ENCODE results near the gene KATNBL1.

The KATNBL1 gene

GRCh38 chr15:34114215-34114614, 95.7 kb downstream of the KATNBL1 start:
- Histone ChIP-seq H2AFZ (ENCODE audit: low read length) (no peak overlapping the region), H3K4me1 (ENCODE audit: control insufficient read depth in 2 of 2, insufficient read depth in 1 of 2, low read depth in 1 of 2, low read length in 2 of 2) (no peaks in the 10 kb centered on the region), H3K36me3 (replicated peaks in 1 of 2; ENCODE audit: control insufficient read depth in 2 of 2, insufficient read depth in 2 of 2, low read length in 2 of 2) (no peaks in the 10 kb centered on the region), H2BK15ac (ENCODE audit: low read length) (no peak overlapping the region), H3K18ac (ENCODE audit: low read length) (no peak overlapping the region), H3K4me3 (ENCODE audit: low read length in 2 of 2) (no peak overlapping the region), H2BK12ac (ENCODE audit: low read length) (no peak overlapping the region), H3K79me1 (ENCODE audit: low read depth, low read length) (no peaks in the 10 kb centered on the region), H4K8ac (ENCODE audit: low read depth, low read length) (no peak overlapping the region), H3K14ac (ENCODE audit: low read length) (no peak overlapping the region), H3K4ac (ENCODE audit: low read length) (no peak overlapping the region), H2BK120ac (ENCODE audit: low read depth, low read length) (no peak overlapping the region), H2AK5ac (ENCODE audit: low read depth, low read length) (no peak overlapping the region), H3K27me3 (ENCODE audit: control insufficient read depth in 3 of 3, insufficient read depth in 3 of 3, low read depth in 1 of 3, low read length in 3 of 3) (no peaks in the 10 kb centered on the region), H3K23ac (ENCODE audit: low read depth, low read length, poor library complexity) (no peak overlapping the region), H3K9me3 (replicated peaks in 1 of 2; ENCODE audit: control insufficient read depth in 2 of 2, insufficient read depth in 1 of 2, low read depth in 1 of 2, low read length in 2 of 2) (no peaks in the 10 kb centered on the region), H3K4me2 (ENCODE audit: insufficient read depth, low read length, poor library complexity, severe bottlenecking) (no peak overlapping the region), H2BK5ac (ENCODE audit: low read length) (no peak overlapping the region), H3K27ac (replicated peaks; ENCODE audit: low read length) (no peak overlapping the region), H3K9ac (ENCODE audit: low read depth, low read length, poor library complexity) (no peak overlapping the region), H4K91ac (ENCODE audit: low read depth, low read length, poor library complexity) (no peak overlapping the region)
- no peak for DNase-seq (ENCODE audit: low spot score)
- WGBS, 2 donors (ENCODE audit: extremely low coverage in 2 of 2, insufficient read length in 2 of 2, insufficient replicate concordance in 1 of 2) = no CpG with 5 or more reads among the region's 2 CpGs

- Histone ChIP-seq H2BK12ac (ENCODE audit: low read length) (no peak overlapping the region), H3K4me2 (ENCODE audit: insufficient read depth, low read length, poor library complexity, severe bottlenecking) (no peak overlapping the region), H3K23ac (ENCODE audit: low read depth, low read length, poor library complexity) (no peak overlapping the region), H3K27me3 (ENCODE audit: control insufficient read depth in 3 of 3, insufficient read depth in 3 of 3, low read depth in 1 of 3, low read length in 3 of 3) (no peaks in the 10 kb centered on the region), H3K14ac (ENCODE audit: low read length) (no peak overlapping the region), H4K91ac (ENCODE audit: low read depth, low read length, poor library complexity) (no peak overlapping the region), H3K27ac (replicated peaks; ENCODE audit: low read length) (no peak overlapping the region), H2AK5ac (ENCODE audit: low read depth, low read length) (no peak overlapping the region), H2BK15ac (ENCODE audit: low read length) (no peak overlapping the region), H3K79me1 (ENCODE audit: low read depth, low read length) (no peaks in the 10 kb centered on the region), H3K18ac (ENCODE audit: low read length) (no peak overlapping the region), H3K9ac (ENCODE audit: low read depth, low read length, poor library complexity) (no peak overlapping the region), H3K36me3 (replicated peaks in 1 of 2; ENCODE audit: control insufficient read depth in 2 of 2, insufficient read depth in 2 of 2, low read length in 2 of 2) (no peaks in the 10 kb centered on the region), H3K4me3 (ENCODE audit: low read length in 2 of 2) (no peak overlapping the region), H2BK120ac (ENCODE audit: low read depth, low read length) (no peak overlapping the region), H3K4ac (ENCODE audit: low read length) (no peak overlapping the region), H2BK5ac (ENCODE audit: low read length) (no peak overlapping the region), H2AFZ (ENCODE audit: low read length) (peak overlapping the region; percentile 40), H4K8ac (ENCODE audit: low read depth, low read length) (no peak overlapping the region), H3K9me3 (replicated peaks in 1 of 2; ENCODE audit: control insufficient read depth in 2 of 2, insufficient read depth in 1 of 2, low read depth in 1 of 2, low read length in 2 of 2) (no peaks in the 10 kb centered on the region), H3K4me1 (ENCODE audit: control insufficient read depth in 2 of 2, insufficient read depth in 1 of 2, low read depth in 1 of 2, low read length in 2 of 2) (no peaks in the 10 kb centered on the region)
- DNase-seq (ENCODE audit: low spot score) = no peak
- WGBS, 2 donors (ENCODE audit: extremely low coverage in 2 of 2, insufficient read length in 2 of 2, insufficient replicate concordance in 1 of 2) = no CpG with 5 or more reads among the region's 6 CpGs
Measured at GRCh38 chr15:34111488-34111887, 98.4 kb downstream of the KATNBL1 start.

- Histone ChIP-seq H3K18ac (ENCODE audit: low read length) (no peak overlapping the region), H3K9ac (ENCODE audit: low read depth, low read length, poor library complexity) (no peak overlapping the region), H3K23ac (ENCODE audit: low read depth, low read length, poor library complexity) (no peak overlapping the region), H3K4me3 (ENCODE audit: low read length in 2 of 2) (no peak overlapping the region), H3K79me1 (ENCODE audit: low read depth, low read length) (no peaks in the 10 kb centered on the region), H3K36me3 (replicated peaks in 1 of 2; ENCODE audit: control insufficient read depth in 2 of 2, insufficient read depth in 2 of 2, low read length in 2 of 2) (no peaks in the 10 kb centered on the region), H2BK120ac (ENCODE audit: low read depth, low read length) (no peak overlapping the region), H3K27me3 (ENCODE audit: control insufficient read depth in 3 of 3, insufficient read depth in 3 of 3, low read depth in 1 of 3, low read length in 3 of 3) (no peaks in the 10 kb centered on the region), H3K4me1 (ENCODE audit: control insufficient read depth in 2 of 2, insufficient read depth in 1 of 2, low read depth in 1 of 2, low read length in 2 of 2) (no peaks in the 10 kb centered on the region), H2AFZ (ENCODE audit: low read length) (peak overlapping the region; percentile 77), H2BK12ac (ENCODE audit: low read length) (no peak overlapping the region), H3K4ac (ENCODE audit: low read length) (no peak overlapping the region), H3K9me3 (replicated peaks in 1 of 2; ENCODE audit: control insufficient read depth in 2 of 2, insufficient read depth in 1 of 2, low read depth in 1 of 2, low read length in 2 of 2) (no peaks in the 10 kb centered on the region), H3K4me2 (ENCODE audit: insufficient read depth, low read length, poor library complexity, severe bottlenecking) (no peak overlapping the region), H3K27ac (replicated peaks; ENCODE audit: low read length) (no peak overlapping the region), H4K91ac (ENCODE audit: low read depth, low read length, poor library complexity) (no peak overlapping the region), H2BK15ac (ENCODE audit: low read length) (no peak overlapping the region), H2BK5ac (ENCODE audit: low read length) (no peak overlapping the region), H4K8ac (ENCODE audit: low read depth, low read length) (no peak overlapping the region), H3K14ac (ENCODE audit: low read length) (no peak overlapping the region), H2AK5ac (ENCODE audit: low read depth, low read length) (no peak overlapping the region)
- WGBS, 2 donors (ENCODE audit: extremely low coverage in 2 of 2, insufficient read length in 2 of 2, insufficient replicate concordance in 1 of 2) = no CpG with 5 or more reads among the region's 5 CpGs
- DNase-seq (ENCODE audit: low spot score) = no peak
Measured at GRCh38 chr15:34109797-34110663, 99.9 kb downstream of the KATNBL1 start.

- Histone ChIP-seq H4K91ac (ENCODE audit: low read depth, low read length, poor library complexity) (no peak overlapping the region), H3K79me1 (ENCODE audit: low read depth, low read length) (no peaks in the 10 kb centered on the region), H3K9me3 (replicated peaks in 1 of 2; ENCODE audit: control insufficient read depth in 2 of 2, insufficient read depth in 1 of 2, low read depth in 1 of 2, low read length in 2 of 2) (no peaks in the 10 kb centered on the region), H3K23ac (ENCODE audit: low read depth, low read length, poor library complexity) (no peak overlapping the region), H2BK5ac (ENCODE audit: low read length) (no peak overlapping the region), H3K4me3 (ENCODE audit: low read length in 2 of 2) (no peak overlapping the region), H3K4ac (ENCODE audit: low read length) (no peak overlapping the region), H3K14ac (ENCODE audit: low read length) (no peak overlapping the region), H3K9ac (ENCODE audit: low read depth, low read length, poor library complexity) (no peak overlapping the region), H2BK15ac (ENCODE audit: low read length) (no peak overlapping the region), H4K8ac (ENCODE audit: low read depth, low read length) (no peak overlapping the region), H3K18ac (ENCODE audit: low read length) (no peak overlapping the region), H3K4me2 (ENCODE audit: insufficient read depth, low read length, poor library complexity, severe bottlenecking) (no peak overlapping the region), H2BK12ac (ENCODE audit: low read length) (no peak overlapping the region), H3K36me3 (replicated peaks in 1 of 2; ENCODE audit: control insufficient read depth in 2 of 2, insufficient read depth in 2 of 2, low read length in 2 of 2) (no peaks in the 10 kb centered on the region), H2AK5ac (ENCODE audit: low read depth, low read length) (no peak overlapping the region), H3K27ac (replicated peaks; ENCODE audit: low read length) (no peak overlapping the region), H2AFZ (ENCODE audit: low read length) (no peak overlapping the region), H2BK120ac (ENCODE audit: low read depth, low read length) (no peak overlapping the region), H3K27me3 (ENCODE audit: control insufficient read depth in 3 of 3, insufficient read depth in 3 of 3, low read depth in 1 of 3, low read length in 3 of 3) (no peaks in the 10 kb centered on the region), H3K4me1 (ENCODE audit: control insufficient read depth in 2 of 2, insufficient read depth in 1 of 2, low read depth in 1 of 2, low read length in 2 of 2) (no peaks in the 10 kb centered on the region)
- no CpG with 5 or more reads among the region's 2 CpGs for WGBS, 2 donors (ENCODE audit: extremely low coverage in 2 of 2, insufficient read length in 2 of 2, insufficient replicate concordance in 1 of 2)
- no peak for DNase-seq (ENCODE audit: low spot score)
Measured at GRCh38 chr15:34107315-34107714, 102.6 kb downstream of the KATNBL1 start.
